HG02678 (cell line): ENCODE measurements around the gene ADAR.

Experiments used
- ATAC-seq: cut with Tn5 transposase; IDR thresholded peaks from one replicate; pipeline ENCODE4 v1.9.1; 2021; ENCODE audit warnings: mild to moderate bottlenecking, moderate library complexity; ENCODE audit not compliant: unreplicated experiment

ADAR gene

DNA sequence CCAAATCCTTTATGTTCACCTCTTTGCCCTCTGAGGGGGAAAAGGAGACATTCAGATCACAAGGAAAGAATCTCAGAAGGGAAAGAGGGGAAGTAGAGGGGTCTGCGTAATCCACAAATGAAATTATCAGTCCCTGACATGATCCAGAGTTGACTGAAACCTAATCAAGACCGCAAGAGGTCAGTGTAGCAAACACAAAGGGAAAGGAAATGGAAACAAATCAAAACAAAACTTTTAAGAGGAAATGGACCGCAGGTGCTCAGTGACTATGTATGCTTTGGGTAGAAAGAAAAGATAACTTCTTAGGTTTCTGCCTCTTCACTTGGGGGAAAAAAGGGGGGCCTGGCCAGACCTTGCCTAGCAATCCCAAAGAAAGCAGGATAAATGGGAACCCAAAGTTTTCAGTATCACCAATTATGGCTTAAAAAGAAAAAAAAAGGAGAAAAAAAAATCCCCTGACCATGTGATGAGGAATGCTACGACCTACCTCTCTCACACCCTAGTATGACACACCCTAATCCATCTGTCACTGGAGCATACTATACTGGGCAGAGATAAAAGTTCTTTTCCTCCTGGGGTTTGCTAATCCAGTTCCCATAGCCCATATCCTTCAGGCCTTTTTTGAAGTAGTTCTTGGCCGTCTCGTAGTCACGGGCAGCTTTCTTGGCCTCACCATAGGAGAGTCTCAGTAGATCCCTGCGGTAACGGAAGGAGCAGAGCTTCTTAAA, 23.6 kb downstream of the ADAR start:
- no peak for ATAC-seq

DNA sequence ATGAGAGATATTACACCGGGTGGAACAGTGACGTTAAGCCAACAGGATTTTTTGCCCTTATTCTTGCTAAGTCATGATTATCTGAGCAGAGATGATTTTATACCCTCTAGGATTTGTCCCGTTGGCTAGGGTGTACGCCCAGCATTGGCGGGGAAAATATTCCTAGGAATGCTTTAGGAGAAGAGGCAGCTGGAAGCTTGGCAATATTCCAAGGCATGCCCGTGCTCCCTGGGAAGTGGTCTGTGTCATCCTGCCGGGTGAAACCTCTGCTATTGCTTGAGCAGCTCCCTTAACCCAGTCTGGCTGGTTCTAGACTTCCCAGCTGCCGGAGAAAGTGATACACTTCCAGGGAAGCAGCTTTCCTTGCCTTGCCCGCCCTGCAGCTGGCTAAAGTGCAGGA, 24.2 kb downstream of the ADAR start:
- ATAC-seq: no peak

DNA sequence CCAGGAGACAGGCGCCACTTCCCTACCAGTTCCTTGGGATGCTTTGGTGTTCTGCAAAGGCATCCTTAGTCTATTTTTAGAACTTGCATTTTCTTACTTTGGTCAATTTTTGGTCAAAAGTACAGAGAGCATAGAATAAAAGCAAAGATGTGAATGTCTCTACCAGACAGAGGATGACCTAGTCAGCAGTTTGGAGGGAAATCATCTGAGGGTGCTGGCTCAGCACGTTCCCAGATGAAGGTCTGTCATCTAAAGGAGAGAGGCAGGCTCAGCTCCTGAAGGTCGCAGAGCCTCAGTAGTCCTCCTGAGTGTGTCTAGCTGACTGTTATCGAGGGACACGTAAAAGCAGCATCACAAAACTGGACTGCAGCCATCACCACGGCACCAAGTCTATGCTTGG, 25.1 kb downstream of the ADAR start:
- no peak for ATAC-seq

DNA sequence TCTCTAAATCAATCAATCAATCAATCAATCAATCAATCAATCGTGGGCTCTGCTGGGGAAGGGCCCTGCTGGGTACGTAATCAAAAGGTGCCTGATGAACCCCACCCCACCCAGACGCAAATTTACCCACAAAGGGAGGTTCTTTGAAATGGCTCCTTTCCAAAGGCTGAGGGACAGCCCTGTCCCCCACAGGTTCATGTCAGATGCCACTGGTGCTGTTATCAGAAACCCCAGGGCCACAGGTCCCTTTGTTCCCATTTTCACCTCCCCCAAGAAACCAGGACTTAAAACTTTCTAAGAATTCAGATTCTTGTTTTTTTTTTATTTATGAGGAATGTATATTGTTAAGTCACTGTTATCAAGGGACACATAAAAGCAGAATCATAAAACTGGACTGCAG, 26.2 kb downstream of the ADAR start:
- ATAC-seq: no peak

DNA sequence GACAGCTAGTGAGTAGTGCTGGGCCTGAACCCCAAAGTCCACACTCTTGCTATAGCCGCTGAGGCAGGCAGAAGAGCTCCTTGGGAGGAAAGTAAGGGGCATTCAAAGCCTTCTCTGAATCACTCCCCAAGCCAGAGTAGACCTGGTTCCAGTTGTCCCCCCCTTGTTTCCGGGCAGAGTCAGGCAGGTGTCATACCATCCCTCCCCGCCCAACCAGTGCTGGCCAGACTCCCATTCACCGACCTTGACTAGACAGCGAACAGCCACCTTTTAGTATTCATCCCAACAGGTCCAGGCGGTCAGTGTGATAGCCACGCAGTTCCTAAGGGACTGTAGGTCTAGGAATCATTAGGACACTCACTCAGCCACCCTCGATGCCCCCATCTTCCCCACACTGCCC, 28.6 kb downstream of the ADAR start:
- no peak for ATAC-seq

DNA sequence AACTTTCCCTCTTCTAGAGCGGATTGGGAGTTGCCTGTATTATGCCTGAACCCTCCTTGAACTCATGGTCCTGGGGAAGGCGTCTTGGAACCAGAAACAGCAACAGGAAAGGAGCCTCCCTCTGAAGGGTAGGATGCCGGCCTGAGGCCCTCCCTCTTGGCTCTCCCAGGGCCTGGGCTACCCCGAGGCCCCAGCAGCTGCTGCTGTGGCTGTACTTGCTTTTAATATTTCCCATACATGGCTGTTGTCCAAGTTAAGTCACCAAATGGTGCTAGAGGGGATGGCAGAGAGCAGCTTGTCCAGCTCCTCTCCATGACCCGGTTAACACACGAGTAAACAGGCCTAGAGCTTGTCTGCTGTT, 29.9 kb downstream of the ADAR start:
- no peak for ATAC-seq

DNA sequence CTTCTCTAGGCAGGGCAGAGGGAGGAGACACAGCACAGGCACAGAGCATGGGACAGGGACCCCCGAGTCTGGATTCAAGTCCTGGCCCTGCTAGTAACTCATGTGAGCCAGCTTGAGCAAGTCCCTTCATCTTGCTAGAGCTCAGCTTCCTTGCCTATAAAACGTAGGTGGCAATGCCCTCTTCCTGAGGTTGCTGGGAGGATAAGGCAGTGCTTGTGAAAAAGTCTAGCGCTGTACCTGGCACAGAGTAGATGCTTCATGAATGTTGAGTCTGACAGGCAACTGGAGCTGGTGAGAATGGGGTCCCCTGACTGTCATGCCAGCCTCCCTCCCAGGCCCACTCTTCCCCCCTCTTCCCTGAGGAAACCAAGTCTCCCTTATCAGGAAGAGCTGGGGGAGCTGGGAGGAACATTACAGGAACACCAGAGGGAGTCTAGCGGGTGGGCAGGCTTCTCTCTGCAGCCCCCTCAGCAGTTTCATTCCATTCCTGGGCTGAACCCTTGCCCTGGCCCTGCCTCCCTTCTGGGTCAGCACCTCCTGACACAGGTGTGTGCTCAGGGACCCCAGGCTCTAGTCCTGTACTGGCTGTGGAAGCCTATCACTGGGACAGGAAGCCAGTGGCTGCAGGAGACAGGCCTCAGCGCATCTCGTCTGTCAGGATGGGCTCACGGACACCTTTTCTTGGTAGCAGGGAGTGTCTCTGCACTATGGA, 30.5 kb downstream of the ADAR start:
- ATAC-seq: no peak

DNA sequence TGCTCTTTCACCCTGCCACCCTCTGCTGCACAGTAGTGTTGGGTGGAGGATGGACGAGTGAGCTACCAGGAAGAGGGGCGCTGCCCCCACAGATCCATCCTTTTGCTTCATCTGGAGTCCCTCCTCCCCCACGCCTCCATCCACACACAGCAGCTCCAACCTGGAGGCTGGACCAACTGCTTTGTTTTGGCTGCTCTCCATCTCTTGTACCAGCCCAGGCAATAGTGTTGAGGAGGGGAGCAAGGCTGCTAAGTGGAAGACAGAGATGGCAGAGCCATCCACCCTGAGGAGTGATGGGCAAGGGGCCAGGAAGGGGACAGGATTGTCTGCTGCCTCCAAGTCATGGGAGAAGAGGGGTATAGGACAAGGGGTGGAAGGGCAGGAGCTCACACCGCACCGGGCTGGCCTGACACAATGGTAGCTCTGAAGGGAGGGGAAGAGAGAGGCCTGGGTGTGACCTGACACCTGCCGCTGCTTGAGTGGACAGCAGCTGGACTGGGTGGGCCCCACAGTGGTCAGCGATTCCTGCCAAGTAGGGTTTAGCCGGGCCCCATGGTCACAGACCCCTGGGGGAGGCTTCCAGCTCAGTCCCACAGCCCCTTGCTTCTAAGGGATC, 31.9 kb downstream of the ADAR start:
- no peak for ATAC-seq

DNA sequence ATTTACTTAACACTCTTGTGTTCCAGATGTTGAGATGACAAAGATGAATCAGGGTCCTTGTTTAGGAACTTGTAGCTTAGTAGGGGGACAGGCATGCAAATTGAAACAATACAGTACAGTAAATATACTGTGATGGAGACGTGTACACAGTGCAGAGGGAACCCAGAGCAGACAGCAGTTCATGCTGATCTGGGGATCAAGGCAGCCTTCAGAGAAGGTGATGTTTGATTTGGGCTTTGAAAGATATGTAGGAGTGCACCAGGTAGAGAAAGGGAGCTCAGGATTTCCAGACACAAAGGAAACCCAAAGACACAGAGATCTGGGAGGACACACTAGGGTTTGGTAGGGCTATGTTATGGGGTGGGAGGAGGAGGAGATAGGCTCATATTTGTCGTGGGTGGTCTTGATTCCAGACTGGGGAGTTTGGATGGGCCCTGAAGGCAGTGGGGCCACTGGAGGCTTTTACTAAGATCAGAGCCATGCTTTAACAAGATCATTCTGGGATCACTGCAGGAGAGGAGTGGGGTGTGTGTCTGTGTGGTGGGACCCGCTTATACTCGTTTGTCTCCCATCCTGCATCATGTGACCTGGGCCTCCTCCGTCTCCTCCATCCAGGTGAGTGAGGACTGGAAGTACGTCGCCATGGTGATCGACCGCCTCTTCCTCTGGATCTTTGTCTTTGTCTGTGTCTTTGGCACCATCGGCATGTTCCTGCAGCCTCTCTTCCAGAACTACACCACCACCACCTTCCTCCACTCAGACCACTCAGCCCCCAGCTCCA, 32.6 kb downstream of the ADAR start:
- ATAC-seq: no peak

DNA sequence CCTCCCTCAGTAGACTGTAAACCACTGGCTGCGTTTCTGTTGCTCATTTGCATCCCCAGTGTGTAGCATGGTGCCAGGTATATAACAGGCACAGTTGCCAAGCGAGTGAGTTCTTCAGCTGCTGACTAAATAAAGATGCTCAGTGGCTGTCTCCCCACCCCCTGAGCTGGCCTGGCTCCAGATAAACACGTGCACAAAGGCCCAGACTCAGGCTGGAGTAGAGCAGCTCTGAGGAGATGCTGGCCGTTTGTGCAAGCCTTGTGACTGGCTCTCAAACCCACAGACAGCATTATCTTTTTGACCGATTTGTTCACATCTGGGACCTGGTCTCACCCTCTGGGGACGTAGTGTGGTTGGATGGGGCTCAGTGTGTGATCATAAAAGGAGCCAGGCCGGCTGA, 33.3 kb downstream of the ADAR start:
- no peak for ATAC-seq

DNA sequence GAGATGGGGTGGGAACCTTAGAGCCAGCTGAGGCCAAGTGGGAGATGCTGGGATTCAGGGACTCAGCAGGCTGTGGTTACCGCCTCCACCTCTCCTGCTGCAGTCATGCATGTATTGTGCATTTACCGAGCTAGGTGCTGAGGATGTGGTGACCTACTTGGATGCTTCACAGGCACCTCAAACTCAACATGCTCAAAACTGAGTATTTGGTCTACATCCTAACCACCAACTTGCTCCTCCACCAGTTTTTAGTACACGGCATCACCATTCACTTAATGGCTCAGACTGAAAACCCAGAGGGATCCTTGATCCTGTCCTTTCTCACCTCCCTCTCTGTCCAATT, 34.8 kb downstream of the ADAR start:
- ATAC-seq: no peak

DNA sequence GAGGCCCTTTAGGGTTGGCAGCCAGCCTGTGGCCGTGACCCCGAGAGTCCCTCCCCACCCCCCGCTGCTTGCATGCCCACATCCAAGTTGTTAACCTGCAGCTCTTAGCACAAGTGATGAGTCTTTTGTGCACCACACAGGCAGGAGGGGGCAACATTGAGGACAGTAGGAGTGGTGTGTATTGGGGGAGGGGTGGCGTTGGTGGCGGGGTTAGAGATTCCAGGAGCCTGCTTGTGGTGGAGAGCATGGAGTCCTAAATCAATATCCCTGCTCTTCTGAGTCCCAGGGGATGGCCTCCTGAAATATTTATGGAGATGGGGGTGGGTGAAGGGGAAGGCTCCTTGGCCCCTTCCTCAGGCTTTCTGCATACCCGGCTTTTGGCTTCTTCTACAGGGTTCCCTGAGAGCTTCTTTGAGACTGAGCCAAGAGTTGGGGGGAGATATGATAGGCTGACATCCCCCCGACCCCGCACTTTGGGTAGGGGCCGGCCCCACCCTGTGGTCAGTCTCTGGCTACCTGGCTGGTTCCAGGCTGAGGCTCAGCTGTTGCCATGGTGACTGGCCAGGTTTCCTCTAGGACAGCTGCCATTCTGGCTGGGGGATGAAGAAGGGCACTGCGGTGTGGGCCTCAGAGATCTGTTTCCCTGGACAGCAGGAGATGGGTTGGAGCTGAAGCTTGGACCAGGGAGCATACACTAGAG, 35.4 kb downstream of the ADAR start:
- ATAC-seq: no peak

DNA sequence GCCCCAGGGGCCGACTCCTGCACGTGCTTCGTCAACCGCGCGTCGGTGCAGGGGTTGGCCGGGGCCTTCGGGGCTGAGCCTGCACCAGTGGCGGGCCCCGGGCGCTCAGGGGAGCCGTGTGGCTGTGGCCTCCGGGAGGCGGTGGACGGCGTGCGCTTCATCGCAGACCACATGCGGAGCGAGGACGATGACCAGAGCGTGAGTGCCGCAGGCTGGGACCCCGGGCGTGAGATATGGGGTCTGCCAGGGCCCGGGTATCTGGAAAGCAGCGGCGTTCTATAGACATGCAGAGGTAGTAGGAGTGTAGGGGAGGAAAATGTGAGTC, 36.1 kb downstream of the ADAR start:
- no peak for ATAC-seq

DNA sequence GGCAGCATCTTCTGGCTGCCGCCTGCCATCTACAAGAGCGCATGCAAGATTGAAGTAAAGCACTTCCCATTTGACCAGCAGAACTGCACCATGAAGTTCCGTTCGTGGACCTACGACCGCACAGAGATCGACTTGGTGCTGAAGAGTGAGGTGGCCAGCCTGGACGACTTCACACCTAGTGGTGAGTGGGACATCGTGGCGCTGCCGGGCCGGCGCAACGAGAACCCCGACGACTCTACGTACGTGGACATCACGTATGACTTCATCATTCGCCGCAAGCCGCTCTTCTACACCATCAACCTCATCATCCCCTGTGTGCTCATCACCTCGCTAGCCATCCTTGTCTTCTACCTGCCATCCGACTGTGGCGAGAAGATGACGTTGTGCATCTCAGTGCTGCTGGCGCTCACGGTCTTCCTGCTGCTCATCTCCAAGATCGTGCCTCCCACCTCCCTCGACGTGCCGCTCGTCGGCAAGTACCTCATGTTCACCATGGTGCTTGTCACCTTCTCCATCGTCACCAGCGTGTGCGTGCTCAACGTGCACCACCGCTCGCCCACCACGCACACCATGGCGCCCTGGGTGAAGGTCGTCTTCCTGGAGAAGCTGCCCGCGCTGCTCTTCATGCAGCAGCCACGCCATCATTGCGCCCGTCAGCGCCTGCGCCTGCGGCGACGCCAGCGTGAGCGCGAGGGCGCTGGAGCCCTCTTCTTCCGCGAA, 36.6 kb downstream of the ADAR start:
- ATAC-seq: no peak

DNA sequence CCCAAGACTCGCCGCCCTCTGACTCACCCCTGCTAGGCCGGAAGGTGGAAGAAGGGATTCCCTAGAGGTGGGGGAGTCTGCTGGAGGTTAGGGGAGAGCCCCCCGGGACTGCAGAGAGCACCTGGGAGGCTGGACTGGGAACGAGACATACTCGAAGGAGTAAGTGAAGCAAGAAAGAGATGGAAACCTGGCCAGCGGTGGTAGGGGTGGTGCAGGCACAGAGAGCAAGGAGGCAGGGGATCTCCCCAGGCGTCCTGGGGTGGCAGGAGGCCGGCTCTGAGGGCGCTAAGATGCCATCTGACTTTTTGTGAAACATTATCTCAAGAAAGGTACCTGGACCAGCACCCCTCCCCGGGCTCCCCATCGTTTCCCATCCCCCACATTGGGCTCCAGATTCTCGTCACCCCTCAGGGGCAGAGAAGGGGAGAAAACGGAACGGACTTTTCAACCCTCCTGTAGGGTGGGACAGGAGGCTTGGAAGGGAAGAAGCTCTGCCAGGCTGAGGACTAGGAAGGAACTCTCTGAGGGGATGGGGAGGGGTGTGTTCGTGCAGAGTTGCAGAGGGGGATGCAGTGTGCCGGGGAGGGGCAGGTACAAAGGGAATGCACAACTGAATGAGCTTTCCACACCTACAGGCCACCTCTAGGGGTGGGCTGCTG, 39.7 kb downstream of the ADAR start:
- ATAC-seq: no peak

DNA sequence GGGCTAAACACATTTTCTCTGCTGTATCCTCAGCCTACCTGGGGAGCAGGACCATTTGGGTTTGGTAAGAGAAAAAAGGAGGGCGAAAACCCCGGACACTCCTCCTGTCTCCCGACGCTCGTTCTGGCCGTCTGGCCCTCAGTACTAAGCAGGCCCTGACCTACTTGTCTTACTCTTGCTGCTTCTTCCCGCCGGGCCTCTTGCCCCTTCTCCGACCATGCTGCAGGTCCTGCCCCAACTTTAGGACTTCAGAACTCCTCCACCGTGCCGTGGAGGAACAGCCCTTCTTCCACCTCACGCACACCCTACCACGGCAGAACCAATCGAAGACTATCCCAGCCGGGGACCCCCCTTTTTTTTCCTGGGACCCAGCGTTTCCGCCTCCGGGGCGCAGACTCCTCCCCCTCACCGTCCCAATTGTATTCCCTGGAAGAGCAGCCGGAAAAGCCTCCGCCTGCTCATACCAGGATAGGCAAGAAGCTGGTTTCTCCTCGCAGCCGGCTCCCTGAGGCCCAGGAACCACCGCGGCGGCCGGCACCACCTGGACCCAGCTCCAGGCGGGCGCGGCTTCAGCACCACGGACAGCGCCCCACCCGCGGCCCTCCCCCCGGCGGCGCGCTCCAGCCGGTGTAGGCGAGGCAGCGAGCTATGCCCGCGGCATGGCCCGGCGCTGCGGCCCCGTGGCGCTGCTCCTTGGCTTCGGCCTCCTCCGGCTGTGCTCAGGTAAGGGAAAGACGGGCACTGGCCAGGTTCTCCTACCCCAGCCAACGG, 40.4 kb downstream of the ADAR start, which contains the start of gene CHRNB2:
CHRNB2 (plus strand) TSS at position 393 of the 771 bp plus-strand sequence; CDS start at position 660, 267 bp downstream.
- no peak for ATAC-seq

DNA sequence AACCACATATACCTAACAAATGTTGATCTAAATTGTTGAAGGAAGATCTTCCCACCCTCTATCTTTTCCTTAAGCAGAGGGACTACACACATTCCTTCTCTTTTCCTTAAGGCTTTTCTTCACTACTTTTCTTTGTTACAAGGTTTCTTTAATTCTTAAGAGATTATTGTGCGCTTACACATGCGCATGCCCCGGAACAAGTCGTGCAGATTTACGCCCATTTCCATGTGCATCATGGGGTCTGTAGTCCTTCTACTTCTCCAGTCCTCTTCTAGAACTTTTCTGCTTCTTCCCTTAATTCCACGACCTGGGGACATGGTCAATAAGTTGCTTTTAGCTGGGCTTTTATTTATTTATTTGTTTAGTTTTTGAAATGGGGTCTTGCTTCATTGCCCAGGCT, 42.1 kb downstream of the ADAR start:
- no peak for ATAC-seq

DNA sequence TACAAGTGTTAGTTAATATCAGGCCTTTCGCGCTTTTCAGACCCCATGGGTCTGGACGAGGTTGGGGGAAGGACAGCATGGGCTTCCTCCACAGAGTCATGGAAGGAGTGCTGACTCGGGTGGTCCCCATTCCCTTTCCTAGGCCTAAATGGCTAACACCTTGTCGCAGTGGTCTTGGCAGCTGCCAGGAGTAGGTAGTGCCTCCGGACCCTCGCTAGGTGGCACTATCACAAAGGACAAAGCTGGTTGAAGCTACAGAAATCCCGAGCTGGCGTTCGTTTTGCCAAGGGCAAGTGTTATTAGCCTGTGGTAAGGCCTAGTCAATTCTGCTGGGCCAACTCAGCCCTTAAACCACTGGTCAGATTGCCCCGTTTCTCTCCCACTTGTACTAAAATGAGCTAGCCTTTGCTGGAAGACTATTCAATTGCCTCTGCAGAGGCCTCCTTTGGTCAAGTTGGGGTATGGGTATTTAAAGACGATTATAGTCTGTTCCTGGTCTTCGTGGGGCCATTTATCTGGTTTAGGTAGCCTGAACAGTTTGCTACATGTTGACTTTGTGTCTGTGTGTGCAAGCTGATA, 48.4 kb downstream of the ADAR start:
- ATAC-seq: peak; percentile 30
